ENCODE measurements around the gene ZNF469.
"Not testable (repeated sequence)": the region's sequence is repeated elsewhere in the genome, so short reads cannot be mapped to it uniquely, and the experiment has no call there.

Gene ZNF469

DNA sequence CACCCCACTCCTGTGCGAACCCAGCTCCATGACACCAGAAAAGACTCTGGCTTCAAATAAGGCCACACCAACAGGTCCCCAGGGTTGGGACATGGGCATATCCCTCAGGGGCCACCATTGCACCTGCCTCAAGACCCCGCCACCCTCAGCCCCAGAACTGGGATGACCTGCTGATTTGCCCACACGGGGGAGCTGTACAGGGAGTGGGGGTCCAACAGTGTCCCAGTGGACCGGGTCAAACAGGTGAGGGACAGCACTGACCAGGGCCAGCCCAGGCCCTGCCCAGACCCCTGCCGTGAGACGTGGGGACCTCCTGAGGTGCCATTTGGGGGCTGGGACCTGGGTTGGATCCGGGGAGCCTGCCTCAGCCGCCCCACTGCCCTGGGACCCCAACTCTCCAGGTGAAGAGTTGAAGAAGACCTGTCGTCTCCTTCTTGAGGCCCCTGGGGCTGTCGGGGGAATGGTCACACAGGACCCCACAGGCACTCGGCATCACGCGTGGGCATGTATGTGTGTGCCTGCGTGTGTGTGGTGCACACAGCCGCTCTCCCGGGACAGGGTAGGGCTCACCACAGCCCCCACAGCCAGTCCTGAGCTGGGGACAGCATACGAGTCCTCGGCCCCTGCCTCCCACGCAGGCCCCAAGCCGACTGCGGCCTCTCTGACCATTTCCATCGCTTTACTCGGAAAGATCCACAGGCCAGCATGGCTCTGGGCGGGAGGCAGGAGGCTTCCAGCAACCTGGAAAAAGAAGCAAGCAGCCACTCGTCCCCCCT is 34.2 kb upstream of the ZNF469 start:
- no peak for DNase-seq

DNA sequence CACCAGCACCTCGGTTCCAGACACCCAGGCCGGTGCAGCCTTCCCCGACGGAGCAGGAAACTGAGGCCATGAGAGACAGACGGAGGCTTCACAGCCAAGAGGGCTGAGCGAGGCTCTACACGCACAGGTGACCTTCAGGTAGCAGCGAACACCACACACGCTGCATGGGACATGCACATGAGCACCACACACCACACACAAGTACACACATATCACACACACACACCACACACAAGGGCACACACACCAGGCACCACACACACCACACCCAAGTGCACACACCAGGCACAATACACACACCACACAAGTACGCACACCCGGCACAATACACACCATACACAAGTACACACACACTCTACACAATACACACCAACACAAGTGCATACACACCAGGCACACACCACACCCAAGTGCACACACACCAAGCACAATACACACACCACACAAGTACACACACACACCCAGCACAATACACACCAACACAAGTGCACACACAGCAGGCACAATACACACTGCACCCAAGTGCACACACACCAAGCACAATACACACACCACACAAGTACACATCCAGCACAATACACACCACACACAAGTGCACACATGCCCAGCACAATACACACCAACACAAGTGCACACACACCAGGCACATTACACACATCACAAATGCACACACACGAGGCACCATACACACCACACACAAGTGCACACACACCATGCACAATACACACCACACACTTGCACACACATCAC is 33.4 kb upstream of the ZNF469 start:
- DNase-seq: no peak

GRCh38 chr16:88349903-88350900 is 32.6 kb upstream of the ZNF469 start:
- no peak for DNase-seq

DNA sequence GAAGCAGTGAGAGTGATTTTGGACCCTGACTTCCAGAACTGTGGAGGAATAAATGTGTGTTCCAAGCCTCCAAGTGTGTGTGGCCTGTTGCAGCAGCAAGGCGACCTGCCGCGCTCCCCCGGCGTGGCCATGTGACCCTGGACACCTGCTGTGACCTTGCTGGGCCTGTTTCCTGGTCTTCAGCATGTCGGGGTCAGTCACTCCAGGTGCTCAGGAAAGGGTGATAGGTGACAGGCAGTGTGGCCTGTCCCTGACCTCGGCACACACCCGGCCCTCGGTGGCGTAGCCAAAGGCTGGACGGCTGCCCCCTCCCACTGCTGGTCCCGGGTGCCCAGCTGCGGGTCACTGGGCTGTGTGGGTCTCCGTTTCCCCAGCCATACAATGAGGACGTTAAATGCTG is 31.8 kb upstream of the ZNF469 start:
- no peak for DNase-seq

- DNase-seq: no peak
Measured at GRCh38 chr16:88351491-88352101, 31.2 kb upstream of the ZNF469 start.

DNA sequence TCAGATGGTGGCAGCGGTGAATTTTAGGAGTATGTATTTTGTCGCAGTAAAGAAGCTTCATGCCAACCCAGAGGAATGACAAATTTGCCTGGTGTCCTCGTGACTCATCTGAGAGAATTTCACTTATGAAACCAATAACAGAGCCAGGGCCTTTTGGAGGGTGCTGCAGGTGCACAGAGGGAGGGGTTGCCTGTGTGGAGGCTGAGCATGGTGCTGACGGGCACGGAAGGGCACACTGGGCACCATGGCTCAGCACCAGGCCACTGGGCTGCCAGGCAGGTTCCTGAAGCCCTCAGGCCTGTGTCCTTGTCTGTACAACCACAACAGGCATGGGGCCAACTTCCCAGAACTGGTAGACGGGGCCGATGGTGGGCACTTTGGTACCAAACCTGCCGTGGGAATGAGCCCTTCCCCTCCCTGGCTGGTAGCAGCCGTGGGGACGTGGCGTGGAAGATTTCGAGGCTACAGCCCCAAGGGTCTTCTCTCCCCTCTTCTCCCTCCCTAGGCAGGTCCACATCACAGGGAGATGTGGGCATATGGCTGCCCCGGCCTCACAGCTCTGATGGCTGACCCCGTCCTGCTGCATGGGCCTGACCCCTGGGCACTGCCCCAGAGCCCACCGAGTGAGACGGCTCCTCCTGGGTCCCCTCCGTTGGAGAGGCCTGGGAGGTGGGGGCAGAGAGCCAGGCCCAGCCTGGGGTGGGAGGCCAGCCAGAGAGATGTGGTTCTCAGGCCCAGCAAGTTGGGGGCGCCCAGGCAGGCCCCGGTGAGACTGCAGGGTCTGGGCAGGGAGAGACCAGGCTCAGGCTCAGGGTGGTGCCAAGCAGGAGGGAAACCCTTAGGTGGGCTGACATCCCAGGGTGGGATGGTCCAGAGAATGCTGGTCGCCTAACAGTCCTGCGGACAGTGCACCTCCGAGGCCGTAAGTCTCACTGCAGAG is 30.2 kb upstream of the ZNF469 start:
- DNase-seq: no peak

DNA sequence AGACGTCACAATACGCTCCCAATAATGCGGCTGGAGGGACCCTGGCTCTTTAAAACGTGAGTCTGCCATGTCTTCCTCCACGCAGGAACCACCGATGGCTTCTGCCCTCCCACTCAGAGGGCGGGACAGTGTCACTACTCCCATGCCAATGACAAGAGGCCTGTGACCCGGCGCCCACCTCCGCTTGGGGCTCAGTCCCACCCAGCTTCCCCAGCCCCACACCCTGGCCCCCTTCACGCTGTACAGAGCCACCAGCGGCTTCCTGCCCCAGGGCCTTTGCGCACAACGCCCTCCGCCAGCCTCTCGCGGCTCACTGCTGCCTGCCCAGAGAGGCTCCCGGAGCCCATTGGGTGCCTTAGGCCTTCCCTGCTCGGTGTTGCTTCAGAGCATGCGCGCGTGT is 29.5 kb upstream of the ZNF469 start:
- no peak for DNase-seq

DNA sequence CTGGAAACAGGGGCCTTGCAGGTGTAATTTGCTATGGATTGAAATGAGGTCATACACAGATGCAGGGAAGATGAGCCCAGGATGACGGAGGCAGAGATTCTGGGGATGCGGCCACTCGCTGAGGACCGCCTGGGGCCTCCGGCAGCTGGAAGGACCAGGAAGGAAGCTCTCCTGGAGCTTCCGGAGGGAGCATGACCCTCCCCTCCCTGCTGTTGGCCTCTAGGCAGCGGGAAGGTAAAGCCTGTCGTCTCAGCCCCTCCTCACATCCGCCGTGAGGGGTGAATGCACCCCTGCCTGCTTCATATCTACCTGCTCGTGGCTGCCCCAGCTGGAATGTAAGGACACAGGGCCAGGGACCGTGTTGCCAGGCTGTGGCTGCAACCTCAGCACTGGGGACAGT is 29.1 kb upstream of the ZNF469 start:
- DNase-seq: no peak

GRCh38 chr16:88354229-88355092 is 28.3 kb upstream of the ZNF469 start:
- DNase-seq: no peak

- no peak for DNase-seq
Measured at GRCh38 chr16:88355093-88355388, 27.7 kb upstream of the ZNF469 start.

DNA sequence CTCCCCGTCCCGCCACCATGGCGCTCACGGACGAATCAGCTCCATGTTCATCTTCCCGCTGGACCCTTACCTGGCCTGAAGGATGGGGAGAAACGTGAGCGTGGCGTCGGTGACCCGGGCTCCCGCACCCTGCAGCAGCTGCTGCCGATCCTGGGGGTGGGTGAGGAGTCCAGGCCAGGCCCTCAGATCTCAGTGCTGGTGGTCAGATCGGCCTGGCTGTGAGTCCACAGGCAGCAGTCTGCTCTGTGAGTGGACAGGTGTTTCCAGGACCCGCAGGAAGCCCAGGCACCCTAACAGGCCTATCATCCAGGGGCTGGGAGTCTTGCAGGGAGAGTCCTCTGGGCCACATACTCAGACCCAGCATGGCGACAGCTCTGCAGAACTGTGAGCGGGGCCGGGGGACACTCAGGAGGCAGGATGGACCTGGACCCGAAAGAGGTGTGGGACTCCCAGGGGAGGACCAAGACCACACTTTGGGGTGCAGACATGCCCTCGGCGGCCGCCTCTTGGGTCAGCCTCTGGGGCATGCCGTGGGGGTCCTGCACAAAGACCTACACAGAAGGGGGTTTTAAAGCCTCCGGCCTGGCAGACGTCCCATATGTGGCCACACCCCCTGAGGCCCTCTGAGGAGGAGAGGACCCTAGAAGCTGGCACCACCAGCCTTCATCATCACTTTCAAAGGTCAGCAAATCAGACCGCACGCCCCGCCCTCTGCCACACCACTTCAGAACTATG is 27.2 kb upstream of the ZNF469 start:
- no peak for DNase-seq

- no peak for DNase-seq
Measured at GRCh38 chr16:88356124-88356726, 26.5 kb upstream of the ZNF469 start.

- no peak for DNase-seq
Measured at GRCh38 chr16:88356727-88357199, 26.0 kb upstream of the ZNF469 start.

- no peak for DNase-seq
Measured at GRCh38 chr16:88357317-88358022, 25.3 kb upstream of the ZNF469 start.

- no peak for DNase-seq
Measured at GRCh38 chr16:88358023-88358420, 24.7 kb upstream of the ZNF469 start.

GRCh38 chr16:88359008-88359407 is 23.8 kb upstream of the ZNF469 start:
- no peak for DNase-seq

GRCh38 chr16:88360401-88360800 is 22.4 kb upstream of the ZNF469 start:
- DNase-seq: not testable (repeated sequence)

DNA sequence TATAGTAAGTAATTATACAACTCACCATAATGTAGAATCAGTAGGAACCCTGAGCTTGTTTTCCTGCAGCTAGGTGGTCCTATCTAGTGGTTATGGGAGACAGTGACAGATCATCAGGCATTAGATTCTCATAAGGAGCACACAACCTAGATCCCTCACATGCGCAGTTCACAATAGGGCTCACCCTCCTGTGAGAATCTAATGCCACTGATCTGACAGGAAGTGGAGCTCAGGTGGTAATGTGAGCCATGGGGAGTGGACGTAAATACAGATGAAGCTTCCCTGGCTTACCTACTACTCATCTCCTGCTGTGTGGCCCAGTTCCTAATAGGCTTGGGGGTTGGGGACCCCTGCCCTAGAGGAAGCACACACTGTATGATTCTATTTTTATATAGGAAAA is 21.8 kb upstream of the ZNF469 start:
- no peak for DNase-seq

- DNase-seq: no peak
Measured at GRCh38 chr16:88361775-88362174, 21.0 kb upstream of the ZNF469 start.

All from suppressor macrophage treated with lipopolysaccharide for 4 hours (primary cell).